Epithelial cell of proximal tubule (primary cell): ENCODE measurements around the gene ADARB2. TPM values are rescaled to one million over a fixed set of nuclear protein-coding genes. Genes with fewer than 3 reads are reported as not detected.

Experiments used
- DNase-seq: peaks from one replicate; pipeline ENCODE4 v3.0.0-alpha.2; 2011; ENCODE audit warnings: low read depth
- H3K4me3 ChIP-seq: 2 replicates; pipeline ENCODE4 v1.5.1; 2011; ENCODE audit warnings: low read depth, mild to moderate bottlenecking, low read length
- total RNA-seq: library from RNA; depleted of rRNA; stranded (reverse); fragments of >200 nt; gene quantifications from 2 replicates; pipeline ENCODE4 v1.2.3, GENCODE V29; 2015
- TF ChIP-seq, protein P1 (sequence below): conservative IDR thresholded peaks from 2 replicates; pipeline ENCODE4 v1.5.1; 2012; ENCODE audit warnings: low read depth, mild to moderate bottlenecking, low read length

ADARB2 gene
- total RNA-seq, 1 donor from 2014 or later: 0.63 TPM

DNA sequence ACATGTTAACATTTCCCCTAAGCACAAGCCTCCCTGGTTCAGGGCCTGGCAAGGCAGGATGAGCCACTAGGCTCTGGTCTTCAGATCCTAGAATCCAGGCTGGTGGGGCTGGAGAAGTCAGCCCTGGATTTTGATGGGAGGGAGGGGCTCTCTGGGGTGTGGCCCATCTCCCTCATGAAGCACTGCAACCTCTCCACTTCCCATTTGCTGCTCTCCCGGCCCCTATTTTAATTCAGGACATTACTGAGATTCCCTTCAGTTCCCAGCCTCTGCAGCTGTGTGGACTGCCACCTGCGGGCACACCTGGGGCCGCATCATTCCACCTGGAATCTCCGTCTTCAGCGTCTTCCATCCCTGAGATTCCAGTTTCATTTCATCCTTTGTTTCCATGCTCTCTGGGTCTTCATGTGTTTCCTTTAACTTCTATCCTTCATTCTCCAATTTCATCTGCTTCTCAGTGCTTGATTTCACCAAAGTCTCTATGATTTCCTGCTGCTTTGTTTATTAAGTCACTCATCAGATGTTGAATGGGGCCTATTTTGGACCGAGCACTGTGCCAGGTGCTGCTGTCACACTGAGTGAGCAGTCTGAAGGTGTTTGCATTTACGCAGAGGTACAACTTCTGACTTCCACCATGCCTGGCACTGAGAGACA, 427.6 kb downstream of the ADARB2 start:
- TF ChIP-seq, protein P1, sequence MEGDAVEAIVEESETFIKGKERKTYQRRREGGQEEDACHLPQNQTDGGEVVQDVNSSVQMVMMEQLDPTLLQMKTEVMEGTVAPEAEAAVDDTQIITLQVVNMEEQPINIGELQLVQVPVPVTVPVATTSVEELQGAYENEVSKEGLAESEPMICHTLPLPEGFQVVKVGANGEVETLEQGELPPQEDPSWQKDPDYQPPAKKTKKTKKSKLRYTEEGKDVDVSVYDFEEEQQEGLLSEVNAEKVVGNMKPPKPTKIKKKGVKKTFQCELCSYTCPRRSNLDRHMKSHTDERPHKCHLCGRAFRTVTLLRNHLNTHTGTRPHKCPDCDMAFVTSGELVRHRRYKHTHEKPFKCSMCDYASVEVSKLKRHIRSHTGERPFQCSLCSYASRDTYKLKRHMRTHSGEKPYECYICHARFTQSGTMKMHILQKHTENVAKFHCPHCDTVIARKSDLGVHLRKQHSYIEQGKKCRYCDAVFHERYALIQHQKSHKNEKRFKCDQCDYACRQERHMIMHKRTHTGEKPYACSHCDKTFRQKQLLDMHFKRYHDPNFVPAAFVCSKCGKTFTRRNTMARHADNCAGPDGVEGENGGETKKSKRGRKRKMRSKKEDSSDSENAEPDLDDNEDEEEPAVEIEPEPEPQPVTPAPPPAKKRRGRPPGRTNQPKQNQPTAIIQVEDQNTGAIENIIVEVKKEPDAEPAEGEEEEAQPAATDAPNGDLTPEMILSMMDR: no peak
- H3K4me3 ChIP-seq: no peak overlapping the region
- DNase-seq: no peak

DNA sequence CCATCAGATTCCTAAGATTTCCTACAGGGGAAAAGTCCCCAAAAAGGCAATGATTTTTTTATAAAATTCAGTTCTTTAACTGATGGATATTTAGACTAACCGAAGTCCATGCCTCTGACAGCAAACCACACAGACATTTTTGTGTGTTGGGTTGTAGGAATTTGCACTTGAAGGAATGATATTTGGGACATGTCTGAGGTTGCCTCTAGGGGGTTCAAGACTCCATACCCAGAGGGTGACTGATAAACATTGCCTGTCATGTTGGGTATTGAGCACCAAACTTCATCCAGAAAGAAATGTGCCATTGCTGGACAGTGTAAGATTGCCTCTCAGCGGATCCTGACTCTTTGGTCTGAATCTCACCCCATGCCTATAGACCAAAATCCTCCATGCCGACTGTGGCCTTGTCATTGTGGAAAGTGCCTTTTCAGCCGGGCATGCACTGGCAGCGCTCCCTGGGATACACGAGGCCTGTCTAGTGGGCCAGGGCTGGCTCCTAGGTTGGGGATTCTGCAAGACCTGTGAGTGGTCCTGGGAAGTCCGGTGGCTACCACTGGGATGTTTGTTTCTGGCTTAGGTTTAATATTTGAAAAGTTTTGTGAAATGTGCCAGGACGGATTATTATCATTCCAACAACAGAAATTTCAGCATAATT, 428.2 kb downstream of the ADARB2 start:
- no peak for DNase-seq
- no peak overlapping the region for H3K4me3 ChIP-seq
- TF ChIP-seq, protein P1: no peak

DNA sequence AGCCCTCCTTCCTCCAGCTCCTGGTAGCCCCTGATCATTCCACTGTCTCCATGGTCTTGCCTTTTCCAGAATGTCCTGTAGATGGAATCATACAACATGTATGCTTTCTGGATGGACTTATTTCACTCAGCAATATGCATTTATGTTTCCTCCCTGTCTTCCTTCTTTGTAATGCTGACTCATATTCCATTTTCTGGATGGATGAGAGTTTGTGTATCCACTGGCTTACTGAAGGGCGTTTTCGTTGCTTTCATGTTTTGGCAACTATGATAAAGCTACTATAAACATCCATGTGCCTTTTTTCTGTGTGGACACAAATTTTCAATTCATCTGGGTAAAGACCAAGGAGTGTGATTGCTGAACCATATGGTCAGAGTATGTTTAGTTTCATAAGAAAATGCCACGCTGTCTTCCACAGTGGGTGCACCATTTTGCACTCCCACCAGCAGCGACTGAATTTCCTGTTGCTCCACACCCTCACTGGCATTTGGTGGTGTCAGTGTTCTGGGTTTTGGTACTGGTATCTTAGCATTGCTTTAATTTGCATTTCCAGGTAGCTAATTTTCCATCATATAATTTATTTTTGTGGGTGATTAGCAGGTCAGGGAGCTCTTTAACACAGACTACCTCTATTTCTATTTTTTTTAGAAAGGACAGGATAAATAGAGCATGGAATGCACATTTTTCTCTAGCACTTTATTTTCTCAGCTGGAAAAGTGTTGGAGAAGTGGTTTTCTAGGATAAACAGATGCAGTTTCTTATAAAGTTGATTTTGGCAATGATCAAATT, 429.0 kb downstream of the ADARB2 start:
- TF ChIP-seq, protein P1: no peak
- H3K4me3 ChIP-seq: no peak overlapping the region
- no peak for DNase-seq

DNA sequence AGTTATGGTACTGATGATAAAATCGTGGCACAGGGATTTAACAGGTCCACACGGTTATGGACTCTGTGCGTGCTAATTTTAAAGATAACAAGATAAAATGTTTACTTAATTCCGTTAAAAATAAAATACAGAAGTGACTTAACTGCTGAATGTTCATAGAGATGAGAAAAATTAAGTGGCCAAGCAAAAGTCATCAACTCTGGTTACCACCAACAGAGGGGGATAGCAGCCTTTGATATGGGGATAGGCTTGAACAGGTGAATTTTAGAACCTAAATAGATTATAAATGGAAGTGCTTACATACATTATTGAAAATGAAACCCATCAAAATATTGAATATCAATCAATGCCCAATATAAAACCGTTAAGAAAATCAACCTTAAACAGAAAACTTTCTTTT, 436.2 kb downstream of the ADARB2 start:
- no peak for DNase-seq
- TF ChIP-seq, protein P1: no peak
- H3K4me3 ChIP-seq: no peak overlapping the region

DNA sequence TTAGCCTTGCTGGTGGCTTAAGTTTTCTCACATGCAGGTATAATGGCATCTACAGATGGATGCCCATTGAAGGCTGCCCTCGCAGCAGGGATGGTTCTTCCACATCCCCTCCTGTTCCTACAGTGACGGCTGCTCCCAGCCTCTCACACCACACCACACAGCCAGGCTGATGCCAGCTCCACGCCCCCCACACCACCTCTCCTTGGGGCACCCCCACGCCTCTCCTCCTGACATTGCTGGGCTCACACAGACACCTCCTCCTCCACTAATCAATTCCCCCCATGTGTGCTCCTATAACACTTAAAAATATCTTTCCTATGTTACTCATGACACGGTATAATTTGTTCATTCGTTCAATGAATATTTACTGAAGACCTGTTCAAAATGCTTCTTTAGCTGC, 437.1 kb downstream of the ADARB2 start:
- TF ChIP-seq, protein P1: no peak
- H3K4me3 ChIP-seq: no peak overlapping the region
- DNase-seq: no peak

DNA sequence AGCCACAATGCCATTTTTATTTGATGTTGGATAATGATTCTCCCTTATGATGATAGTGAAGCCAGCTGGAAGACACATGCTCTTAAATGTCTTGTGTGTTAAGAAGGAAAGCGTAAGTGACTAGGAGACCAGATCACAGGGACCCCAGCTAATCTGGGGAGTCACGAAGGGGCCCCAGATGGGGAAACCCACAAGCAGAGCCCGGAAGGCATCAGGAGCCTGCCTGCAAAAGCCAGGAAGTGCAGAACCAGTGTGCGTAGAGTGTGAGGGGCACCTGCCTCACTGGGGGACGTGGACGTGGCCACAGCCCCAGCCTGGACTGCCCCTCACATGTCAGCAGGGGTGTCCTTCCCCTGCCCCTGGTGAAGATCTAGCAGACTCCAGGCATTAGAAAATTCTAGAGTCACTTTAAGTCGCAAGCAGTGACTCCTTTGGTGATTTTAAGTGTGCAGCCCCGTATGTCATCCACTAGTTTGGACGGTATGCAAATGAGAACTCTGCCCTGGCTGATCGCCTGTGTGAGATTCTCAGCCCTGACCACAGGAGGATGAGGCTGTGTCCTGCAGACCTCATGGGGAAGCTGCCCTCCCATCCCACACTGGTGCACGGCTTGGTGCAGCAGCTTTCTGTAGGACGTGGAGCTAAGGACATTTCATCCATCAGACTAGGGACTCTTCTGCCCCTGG, 438.1 kb downstream of the ADARB2 start:
- TF ChIP-seq, protein P1: no peak
- no peak overlapping the region for H3K4me3 ChIP-seq
- DNase-seq: no peak
